OCI-LY7 (cell line): ENCODE data around the gene ALK. TPM values are rescaled to one million over a fixed set of nuclear protein-coding genes. Genes with fewer than 3 reads are reported as not detected.

Source experiments
- BruUV-seq: library from RNA; stranded (reverse); fragments of 400-500 nt; replicated peaks from 2 replicates; lab custom pipeline; 2021; lab: Mats Ljungman, UMichigan
- CTCF ChIA-PET: fragments of 300-600 bp; sonication (Branson Sonifier 250); formaldehyde crosslinking; loops from one replicate; lab custom pipeline; 2022; ENCODE audit warnings: antibody characterized with exemption; ENCODE audit not compliant: unreplicated experiment; lab: Charles Lee
- POLR2A ChIA-PET: fragments of 300-600 bp; sonication (Branson Sonifier 250); formaldehyde crosslinking; loops from one replicate; lab custom pipeline; 2022; ENCODE audit warnings: antibody characterized with exemption; lab: Charles Lee
- DNase-seq: peaks from one replicate; pipeline ENCODE4 v3.0.0-alpha.2; 2015; ENCODE audit warnings: low spot score
- H2AFZ ChIP-seq: fragments of 200-600 bp; sonication (generic), shearing (Covaris generic); 2 replicates; pipeline ENCODE4 v1.6.1; 2014; ENCODE audit warnings: mild to moderate bottlenecking, antibody characterized with exemption, low read length, moderate library complexity
- H3K27ac ChIP-seq: fragments of 200-600 bp; sonication (generic); 2 replicates; pipeline ENCODE4 v1.5.1; 2014; ENCODE audit warnings: mixed run types, low read depth, mild to moderate bottlenecking, moderate library complexity, low read length, inconsistent platforms; ENCODE audit not compliant: poor library complexity, severe bottlenecking
- H3K36me3 ChIP-seq: fragments of 200-600 bp; sonication (generic); 2 replicates; pipeline ENCODE4 v1.6.1; 2014; ENCODE audit warnings: mild to moderate bottlenecking, antibody characterized with exemption, low read length, moderate library complexity, mixed read lengths; ENCODE audit not compliant: insufficient read depth
- H3K4me1 ChIP-seq: fragments of 200-600 bp; sonication (generic); 2 replicates; pipeline ENCODE4 v1.5.1; 2014; ENCODE audit warnings: mild to moderate bottlenecking, low read length; ENCODE audit not compliant: insufficient read depth, poor library complexity, severe bottlenecking
- H3K4me2 ChIP-seq: fragments of 200-600 bp; sonication (generic); 2 replicates; pipeline ENCODE4 v1.6.1; 2014; ENCODE audit warnings: mild to moderate bottlenecking, low read length
- H3K4me3 ChIP-seq: fragments of 200-600 bp; sonication (generic); 2 replicates; pipeline ENCODE4 v1.5.1; 2014; ENCODE audit warnings: mild to moderate bottlenecking, low read depth, low read length; ENCODE audit not compliant: poor library complexity, severe bottlenecking
- H3K79me2 ChIP-seq: fragments of 200-600 bp; sonication (generic); 2 replicates; pipeline ENCODE4 v1.6.1; 2016; ENCODE audit warnings: low read depth, mild to moderate bottlenecking, low read length, moderate library complexity, mixed read lengths; ENCODE audit not compliant: insufficient read depth
- H3K9me2 ChIP-seq: fragments of 200-600 bp; sonication (generic); 2 replicates; pipeline ENCODE4 v1.6.1; 2016; ENCODE audit warnings: mild to moderate bottlenecking, low read length, mixed read lengths; ENCODE audit not compliant: insufficient read depth
- H3K9me3 ChIP-seq: fragments of 200-600 bp; sonication (generic); 2 replicates; pipeline ENCODE4 v1.6.1; 2014; ENCODE audit warnings: mild to moderate bottlenecking, mixed run types, low read length, mixed read lengths
- H4K20me1 ChIP-seq: fragments of 200-600 bp; sonication (generic); 2 replicates; pipeline ENCODE4 v1.6.1; 2014; ENCODE audit warnings: mild to moderate bottlenecking, antibody characterized with exemption, low read length, moderate library complexity, mixed read lengths; ENCODE audit not compliant: insufficient read depth
- EZH2phosphoT487 ChIP-seq: fragments of 200-600 bp; sonication (generic); IDR thresholded peaks from 2 replicates; pipeline ENCODE4 v1.6.1; 2018; ENCODE audit warnings: low read depth, borderline replicate concordance, mild to moderate bottlenecking, mixed run types, antibody characterized with exemption, low read length, moderate library complexity, mixed read lengths
- intact Hi-C: fragments of 100-400 bp; cut with micrococcal nuclease; formaldehyde crosslinking; loops from one replicate; pipeline ENCODE4 v1.10.0; 2022; ENCODE audit not compliant: unreplicated experiment
- total RNA-seq, 2 experiments: library from RNA; depleted of rRNA in 1 of 2; stranded (reverse); fragments of >200 nt in 1 of 2; shearing (Covaris generic) in 1 of 2; gene quantifications; 2 replicates each; pipeline ENCODE4 v1.2.3, GENCODE V29; 2014 to 2022
- TF ChIP-seq, protein P1 (sequence below): fragments of 200-600 bp; sonication (generic); conservative IDR thresholded peaks from 2 replicates; pipeline ENCODE4 v1.5.1; 2014; ENCODE audit warnings: mild to moderate bottlenecking, antibody characterized with exemption, low read length, moderate library complexity, mixed read lengths

Gene ALK
- total RNA-seq, 2 experiments from 2014 or later = 0.09 TPM; not detected in 1

DNA sequence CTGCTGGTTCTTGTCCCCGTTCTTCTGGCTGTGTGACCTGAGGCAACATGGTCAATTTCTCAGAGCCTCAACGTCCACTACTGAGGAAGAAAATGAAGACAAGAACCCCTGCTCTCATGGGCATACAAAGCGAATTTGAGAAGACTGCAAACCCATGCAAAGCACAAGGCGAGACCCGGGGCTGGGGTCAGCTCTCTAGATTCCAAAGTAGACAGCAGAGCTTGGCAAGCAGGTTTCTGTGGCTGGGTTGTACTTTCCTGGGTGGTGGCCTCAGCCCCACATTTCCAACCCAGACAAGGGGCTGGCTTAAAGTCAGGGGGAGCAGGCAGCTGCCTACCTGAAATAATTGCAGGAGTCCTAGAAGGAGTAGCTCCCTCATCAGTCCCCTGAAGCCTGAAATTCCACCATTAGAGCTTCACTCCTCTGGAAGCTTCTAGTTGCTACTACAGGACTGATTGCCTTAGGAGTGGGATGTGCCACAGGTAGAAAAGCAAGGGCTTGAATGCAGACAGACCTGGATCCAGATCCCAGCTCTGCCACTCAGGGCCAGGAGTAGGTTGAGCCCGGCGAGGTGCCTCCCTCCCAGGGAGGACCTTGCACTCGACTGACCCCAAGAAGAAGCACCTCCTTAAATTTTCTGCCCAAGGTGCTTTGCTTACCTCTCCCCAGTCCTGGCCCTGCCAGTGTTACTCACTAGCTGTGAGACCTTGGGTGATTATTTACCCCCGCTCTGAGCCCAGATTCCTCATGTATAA is 678.6 kb downstream of the ALK start:
- TF ChIP-seq, protein P1, sequence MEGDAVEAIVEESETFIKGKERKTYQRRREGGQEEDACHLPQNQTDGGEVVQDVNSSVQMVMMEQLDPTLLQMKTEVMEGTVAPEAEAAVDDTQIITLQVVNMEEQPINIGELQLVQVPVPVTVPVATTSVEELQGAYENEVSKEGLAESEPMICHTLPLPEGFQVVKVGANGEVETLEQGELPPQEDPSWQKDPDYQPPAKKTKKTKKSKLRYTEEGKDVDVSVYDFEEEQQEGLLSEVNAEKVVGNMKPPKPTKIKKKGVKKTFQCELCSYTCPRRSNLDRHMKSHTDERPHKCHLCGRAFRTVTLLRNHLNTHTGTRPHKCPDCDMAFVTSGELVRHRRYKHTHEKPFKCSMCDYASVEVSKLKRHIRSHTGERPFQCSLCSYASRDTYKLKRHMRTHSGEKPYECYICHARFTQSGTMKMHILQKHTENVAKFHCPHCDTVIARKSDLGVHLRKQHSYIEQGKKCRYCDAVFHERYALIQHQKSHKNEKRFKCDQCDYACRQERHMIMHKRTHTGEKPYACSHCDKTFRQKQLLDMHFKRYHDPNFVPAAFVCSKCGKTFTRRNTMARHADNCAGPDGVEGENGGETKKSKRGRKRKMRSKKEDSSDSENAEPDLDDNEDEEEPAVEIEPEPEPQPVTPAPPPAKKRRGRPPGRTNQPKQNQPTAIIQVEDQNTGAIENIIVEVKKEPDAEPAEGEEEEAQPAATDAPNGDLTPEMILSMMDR = no peak
- no peak for TF ChIP-seq EZH2phosphoT487
- POLR2A ChIA-PET = interaction anchor here (0.6 kb wide), 1 partner anchor 514 kb away, joined by 3 read pairs; no protein-coding TSS in a partner anchor
- no peaks in the 10 kb centered on the region for H3K4me1 ChIP-seq
- H2AFZ ChIP-seq = no peak overlapping the region
- H3K9me2 ChIP-seq = no peaks in the 10 kb centered on the region
- no peaks in the 10 kb centered on the region for H4K20me1 ChIP-seq
- no peak overlapping the region for H3K27ac ChIP-seq
- H3K9me3 ChIP-seq = no peaks in the 10 kb centered on the region
- no peak overlapping the region for H3K4me2 ChIP-seq
- intact Hi-C loops = no loop called here
- CTCF ChIA-PET = no interaction called here
- BruUV-seq = no TSS peak
- no peak overlapping the region for H3K4me3 ChIP-seq
- H3K79me2 ChIP-seq = no peaks in the 10 kb centered on the region
- DNase-seq = no peak
- H3K36me3 ChIP-seq = no peaks in the 10 kb centered on the region

DNA sequence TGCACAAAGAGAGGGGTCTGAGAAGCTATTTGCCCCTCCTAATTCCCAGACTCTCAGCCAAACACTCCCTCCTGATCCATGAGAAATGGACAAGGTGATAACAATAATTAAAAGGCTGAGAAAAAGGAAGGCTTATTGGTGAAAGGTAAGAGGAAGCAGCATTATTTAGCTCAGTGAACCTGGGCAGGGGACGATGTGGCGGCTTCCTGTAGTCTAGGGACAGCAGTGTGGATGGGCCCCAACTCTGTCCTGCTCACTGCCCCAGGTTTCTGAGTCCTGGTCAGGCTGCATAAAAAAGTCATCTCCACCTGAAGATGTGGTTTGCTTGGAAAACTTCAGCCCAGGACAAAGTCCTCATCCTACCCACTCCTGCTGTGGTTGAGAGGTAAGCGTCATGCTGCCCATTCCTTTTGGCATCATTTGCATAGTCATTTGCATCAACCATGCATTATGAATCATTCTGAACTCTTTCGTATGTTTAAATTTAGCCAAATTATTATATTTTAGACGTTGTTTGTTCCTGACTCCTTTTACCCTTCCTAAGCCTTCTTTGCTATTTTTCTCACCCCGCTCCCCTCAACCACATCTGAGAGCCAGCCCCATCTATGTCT is 679.3 kb downstream of the ALK start:
- TF ChIP-seq, protein P1 = no peak
- no peak for TF ChIP-seq EZH2phosphoT487
- Histone ChIP-seq H3K36me3 (no peaks in the 10 kb centered on the region), H3K9me3 (no peaks in the 10 kb centered on the region), H3K27ac (no peak overlapping the region), H3K4me3 (no peak overlapping the region), H3K4me2 (no peak overlapping the region), H3K9me2 (no peaks in the 10 kb centered on the region), H3K4me1 (no peaks in the 10 kb centered on the region), H3K79me2 (no peaks in the 10 kb centered on the region), H4K20me1 (no peaks in the 10 kb centered on the region), H2AFZ (no peak overlapping the region)
- CTCF ChIA-PET = no interaction called here
- BruUV-seq = no TSS peak
- DNase-seq = no peak
- intact Hi-C loops = no loop called here
- POLR2A ChIA-PET = interaction anchor here (0.6 kb wide), 2 partner anchors 22 to 513 kb away, joined by 3 read pairs; no protein-coding TSS in a partner anchor

DNA sequence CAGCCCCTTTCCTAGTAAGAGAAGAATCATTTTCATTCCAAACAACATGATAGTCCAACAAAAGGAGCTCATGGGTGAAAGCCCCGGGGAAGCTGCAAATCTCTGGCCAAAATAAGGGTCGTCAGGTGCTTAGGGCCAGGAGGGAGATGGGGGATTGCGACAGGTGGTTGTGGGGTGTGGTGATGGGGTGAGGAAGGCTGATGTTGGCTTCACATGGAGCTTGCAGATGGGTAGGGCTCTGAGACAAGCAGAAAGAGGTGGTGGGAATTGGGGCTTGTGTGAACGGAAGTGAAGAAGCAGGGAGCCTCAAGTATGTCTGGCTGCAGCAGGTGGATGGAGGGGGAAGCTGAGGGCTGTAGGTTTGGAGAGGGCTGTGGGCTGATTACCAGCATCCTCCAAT is 680.0 kb downstream of the ALK start:
- no peaks in the 10 kb centered on the region for H4K20me1 ChIP-seq
- H3K4me1 ChIP-seq = no peaks in the 10 kb centered on the region
- no peak overlapping the region for H3K4me3 ChIP-seq
- H3K4me2 ChIP-seq = no peak overlapping the region
- BruUV-seq = no TSS peak
- intact Hi-C loops = no loop called here
- DNase-seq = no peak
- H2AFZ ChIP-seq = no peak overlapping the region
- H3K27ac ChIP-seq = no peak overlapping the region
- ChIA-PET CTCF (no interaction called here), POLR2A (interaction anchor here (0.6 kb wide), 1 partner anchor 21 kb away, joined by 3 read pairs; no protein-coding TSS in a partner anchor)
- no peaks in the 10 kb centered on the region for H3K9me3 ChIP-seq
- no peaks in the 10 kb centered on the region for H3K36me3 ChIP-seq
- H3K79me2 ChIP-seq = no peaks in the 10 kb centered on the region
- H3K9me2 ChIP-seq = no peaks in the 10 kb centered on the region
- no peak for TF ChIP-seq EZH2phosphoT487
- TF ChIP-seq, protein P1 = no peak
